Measurements from ENCODE around the gene ANKRD28.

GRCh38 chr3:15711281-15711680 lies 86.5 kb downstream of the ANKRD28 start:
- TF ChIP-seq CTCF (conservative IDR thresholded peaks at IDR 0.05; ENCODE audit: low read length) (no peak), EZH2phosphoT487 (IDR thresholded peaks at IDR 0.05; ENCODE audit: borderline replicate concordance) (no peak)
